NCI-H748 treated with DMSO at 0.1 percent for 48 hours (cell line): ENCODE results near the gene NCR2.
"Not testable (repeated sequence)": the region's sequence is repeated elsewhere in the genome, so short reads cannot be mapped to it uniquely, and the experiment has no call there.

ENCODE experiments used
- DNase-seq: peaks from one replicate; lab custom pipeline; 2025; lab: John Stamatoyannopoulos, UW

NCR2 gene, protein sequence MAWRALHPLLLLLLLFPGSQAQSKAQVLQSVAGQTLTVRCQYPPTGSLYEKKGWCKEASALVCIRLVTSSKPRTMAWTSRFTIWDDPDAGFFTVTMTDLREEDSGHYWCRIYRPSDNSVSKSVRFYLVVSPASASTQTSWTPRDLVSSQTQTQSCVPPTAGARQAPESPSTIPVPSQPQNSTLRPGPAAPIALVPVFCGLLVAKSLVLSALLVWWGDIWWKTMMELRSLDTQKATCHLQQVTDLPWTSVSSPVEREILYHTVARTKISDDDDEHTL

DNA sequence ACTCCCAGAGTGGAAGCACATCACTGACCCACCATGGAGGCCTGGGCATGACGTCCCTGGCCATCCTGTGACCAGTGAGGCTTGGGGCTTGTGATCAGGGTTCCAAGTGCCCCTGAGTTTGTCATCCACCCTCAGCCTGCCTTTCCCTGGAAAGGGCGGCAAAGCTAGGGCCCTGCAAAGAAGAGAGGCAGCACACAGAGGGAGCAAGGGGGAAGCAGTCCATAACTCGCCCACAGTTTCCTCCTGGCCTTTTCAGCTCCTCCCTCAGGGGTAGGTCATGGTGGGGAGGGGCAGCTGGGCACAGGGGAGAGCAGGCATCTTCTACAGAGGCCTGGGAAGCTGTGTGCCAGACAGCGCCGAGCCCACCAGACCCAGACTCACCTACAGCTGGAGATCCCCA, at the start of gene NCR2:
Gene NCR2 (plus strand): TSS at position 313 of the 400 bp plus-strand sequence. CDS start 269 bp downstream, outside the sequence.
- no peak for DNase-seq

DNA sequence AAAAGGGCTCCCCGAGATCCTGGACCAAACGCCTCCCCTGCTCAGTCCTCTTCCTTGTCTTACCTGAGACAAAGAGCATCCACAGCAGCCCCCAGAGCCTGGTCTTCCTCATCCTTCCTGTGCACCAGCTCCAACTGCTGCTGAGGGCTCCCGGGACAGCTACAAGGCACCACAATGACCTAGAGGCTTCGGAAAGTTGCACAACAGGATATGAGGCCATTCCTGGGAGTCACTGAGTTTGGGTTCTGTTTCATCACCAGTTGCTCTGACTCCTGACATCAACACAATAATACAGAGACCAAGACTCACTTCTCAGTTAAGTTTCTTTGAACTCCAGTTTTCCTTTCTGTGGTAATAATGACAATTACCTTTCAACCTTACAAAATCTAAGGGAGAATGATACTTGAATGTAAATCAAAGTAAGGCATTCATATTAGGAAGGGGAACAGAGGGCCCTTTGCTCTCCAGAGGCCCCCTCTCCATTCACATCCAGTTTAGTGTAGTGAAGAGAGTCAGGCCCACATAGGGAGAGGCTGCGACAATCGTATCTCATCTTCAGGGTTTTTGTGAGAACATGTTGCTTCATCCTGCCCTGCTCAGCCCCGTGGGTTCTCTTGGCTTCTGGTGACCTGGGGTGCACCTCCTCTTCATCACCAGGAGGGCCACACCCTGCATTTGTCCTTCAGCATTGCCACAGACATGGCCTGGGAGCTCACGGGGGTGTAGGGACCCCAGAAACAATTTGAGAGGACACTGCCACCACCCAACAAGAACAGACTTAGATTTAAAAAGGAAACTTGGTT, 48.7 kb upstream of the NCR2 start, which contains the start of gene TREM1:
Gene TREM1 (minus strand): TSS at position 139 of the 803 bp plus-strand sequence. CDS start 27 bp downstream, at position 112.
- no peak for DNase-seq

DNA sequence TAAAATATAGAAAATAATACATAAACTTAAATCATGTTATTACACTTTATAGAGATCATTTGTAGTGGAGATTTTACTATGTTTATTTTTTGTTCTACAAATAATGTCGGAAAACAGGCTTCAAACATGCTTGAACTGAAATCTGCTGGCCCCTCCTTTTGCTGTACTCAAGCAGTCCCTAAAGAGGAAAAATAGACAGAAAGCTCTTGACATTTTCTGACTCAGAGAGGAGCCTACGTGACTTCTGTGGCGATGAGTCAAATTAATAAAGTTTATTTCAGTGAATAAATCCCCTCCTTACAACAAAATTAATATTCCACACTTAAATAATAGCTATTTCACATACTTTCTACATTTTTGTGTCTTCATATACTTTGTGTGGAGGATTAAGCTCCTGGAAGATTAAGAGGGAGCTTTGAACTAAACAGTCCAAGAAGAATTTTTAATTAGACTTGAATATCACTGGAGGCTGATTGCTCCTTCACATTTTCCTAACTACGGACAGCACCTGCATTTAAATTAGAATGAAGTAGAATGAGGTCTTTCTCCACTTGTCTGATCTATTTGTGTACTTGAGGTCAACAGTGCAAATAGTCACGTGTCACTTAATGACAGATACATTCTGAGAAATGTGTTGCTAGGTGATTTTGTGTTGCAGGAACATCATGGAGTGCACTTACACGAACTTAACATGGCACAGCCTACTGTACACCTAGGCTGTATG, 47.2 kb upstream of the NCR2 start:
- DNase-seq = peak; percentile 98

DNA sequence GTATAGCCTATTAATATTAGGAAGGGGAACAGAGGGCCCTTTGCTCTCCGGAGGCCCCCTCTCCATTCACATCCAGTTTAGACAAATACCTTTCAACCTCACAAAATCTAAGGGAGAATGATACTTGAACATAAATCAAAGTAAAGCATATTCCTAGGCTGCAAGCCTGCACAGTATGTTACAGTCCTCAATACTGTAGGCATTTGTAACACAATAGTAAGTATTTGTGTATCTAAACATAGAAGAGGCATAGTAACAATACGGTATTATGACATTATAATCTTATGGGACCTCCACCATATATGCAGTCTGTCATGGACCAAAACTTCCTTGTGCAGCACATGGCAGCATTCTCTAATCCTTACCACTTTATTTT, 46.7 kb upstream of the NCR2 start:
- DNase-seq = no peak

DNA sequence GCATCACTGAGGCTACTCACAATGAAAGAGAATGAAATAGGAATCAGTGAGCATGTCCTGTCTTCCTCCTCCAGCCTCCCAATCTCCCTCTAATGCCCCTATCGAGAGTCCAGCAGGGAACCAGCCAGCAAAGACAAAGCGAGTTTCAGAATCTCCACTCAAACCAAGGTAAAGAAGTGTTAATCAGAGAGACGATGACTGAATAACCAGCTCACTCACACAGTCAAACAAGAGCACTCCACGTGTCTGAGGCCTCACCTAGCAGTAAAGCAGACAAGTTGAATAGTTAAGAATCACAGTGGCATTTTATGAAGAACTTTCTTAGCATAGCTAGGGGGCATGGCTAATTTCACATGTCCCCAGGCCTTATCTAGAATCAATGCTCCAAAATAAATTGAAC, 45.6 kb upstream of the NCR2 start:
- DNase-seq = no peak

DNA sequence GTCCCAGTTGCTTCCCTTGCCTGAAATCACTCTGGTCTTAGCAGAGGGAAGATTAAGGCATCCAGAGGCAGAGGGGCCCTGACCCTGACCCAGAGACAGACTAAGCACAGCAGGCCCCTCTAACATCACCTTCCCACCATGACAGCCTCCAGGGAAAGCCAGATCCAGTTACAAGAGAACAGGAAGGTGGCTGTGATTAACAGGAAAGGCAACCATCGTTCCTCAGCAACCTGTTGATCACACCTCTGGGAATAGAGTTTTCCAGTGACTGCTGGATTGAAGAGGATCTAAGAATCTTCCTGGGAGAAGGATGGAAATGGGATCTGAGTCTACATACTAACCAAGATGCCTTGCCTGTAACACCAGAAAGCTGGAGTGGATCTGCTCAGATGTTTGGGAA, 43.7 kb upstream of the NCR2 start:
- no peak for DNase-seq

DNA sequence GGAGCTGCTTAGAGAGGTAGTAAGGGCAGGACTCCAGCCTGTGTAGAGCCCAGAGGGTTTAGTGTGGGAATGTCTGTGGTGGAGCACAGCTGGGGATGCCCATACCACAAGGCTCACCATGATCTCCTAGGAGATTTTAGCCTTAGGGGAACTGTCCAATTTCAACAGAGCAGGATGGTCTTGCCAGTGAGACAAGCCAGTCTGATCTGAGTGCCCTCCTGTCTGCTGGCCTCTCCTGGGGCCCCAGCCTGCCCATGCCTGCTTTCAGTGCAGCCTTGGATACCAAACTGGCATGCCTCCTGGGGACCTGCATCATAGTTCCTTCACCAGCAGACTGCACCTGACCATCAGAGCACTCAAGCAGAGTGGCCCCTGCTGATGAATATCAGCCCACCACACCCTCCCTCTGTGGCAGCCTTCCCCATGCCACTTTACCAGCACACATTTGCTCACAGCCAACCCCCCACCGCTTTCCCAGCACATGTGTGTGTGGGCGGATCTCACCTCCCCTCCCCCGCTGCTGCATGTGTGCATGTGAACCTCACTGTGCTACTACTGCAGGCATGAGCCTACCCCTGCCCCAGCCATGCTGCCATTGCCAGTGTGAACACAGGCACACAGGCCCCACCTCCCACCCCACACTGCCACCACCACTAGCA, 41.1 kb upstream of the NCR2 start:
- DNase-seq = no peak

DNA sequence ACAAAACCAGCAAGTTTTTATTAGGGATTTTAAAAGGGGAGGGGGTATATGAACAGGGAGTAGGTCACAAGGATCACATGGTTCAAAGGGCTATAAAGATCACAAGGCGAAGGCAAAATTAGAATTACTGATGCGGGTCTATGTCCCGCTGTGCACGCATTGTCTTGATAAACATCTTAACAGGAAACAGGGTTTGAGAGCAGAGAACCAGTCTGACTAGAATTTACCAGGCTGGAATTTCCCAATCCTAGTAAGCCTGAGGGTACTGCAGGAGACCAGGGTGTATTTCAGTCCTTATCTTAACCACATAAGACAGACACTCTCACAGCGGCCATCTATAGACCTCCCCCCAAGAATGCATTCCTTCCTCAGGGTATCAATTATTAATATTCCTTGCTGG, 38.2 kb upstream of the NCR2 start:
- DNase-seq = not testable (repeated sequence)

DNA sequence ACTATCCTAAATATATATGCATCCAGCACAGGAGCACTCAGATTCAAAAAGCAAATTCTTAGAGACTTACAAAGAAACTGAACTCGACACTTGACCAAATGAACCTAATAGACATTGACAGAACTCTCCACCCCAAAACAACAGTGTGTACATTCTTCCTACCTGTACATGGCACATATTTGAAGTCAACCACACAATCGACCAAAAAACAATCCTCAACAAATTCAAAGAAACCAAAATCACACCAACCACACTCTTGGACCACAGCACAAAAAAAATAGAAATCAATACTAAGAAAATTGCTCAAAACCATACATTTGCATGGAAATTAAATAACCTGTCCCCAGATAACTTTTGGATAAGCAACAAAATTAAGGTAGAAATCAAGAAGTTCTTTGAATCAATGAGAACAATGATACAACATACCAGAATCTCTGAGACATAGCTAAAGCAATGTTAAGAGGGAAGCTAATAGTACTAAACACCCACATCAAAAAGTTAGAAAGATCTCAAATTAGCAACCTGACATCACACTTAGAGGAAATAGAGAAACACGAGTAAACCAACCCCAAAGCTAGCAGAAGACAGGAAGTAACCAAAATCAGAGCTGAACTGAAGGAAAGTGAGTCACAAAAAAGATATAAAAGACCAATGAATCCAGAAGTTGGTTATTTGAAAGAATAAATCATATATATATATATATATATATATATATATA, 36.5 kb upstream of the NCR2 start:
- no peak for DNase-seq

DNA sequence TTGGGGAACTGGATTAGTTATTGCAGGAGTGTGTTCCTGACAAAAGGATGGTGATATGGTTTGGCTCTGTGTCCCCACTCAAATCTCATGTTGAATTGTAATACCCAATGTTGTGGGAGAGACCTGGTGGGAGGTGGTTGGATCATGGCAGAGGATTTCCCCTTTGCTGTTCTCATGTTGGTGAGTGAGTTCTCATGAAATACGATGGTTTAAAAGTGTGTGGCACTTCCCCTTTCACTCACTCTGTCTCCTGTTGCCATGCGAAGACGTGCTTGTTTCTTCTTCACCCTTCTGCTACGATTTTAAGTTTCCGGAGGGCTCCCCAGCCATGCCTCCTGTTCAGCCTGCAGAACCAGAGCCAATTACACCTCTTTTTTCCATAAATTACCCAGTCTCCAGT, 32.8 kb upstream of the NCR2 start:
- no peak for DNase-seq

DNA sequence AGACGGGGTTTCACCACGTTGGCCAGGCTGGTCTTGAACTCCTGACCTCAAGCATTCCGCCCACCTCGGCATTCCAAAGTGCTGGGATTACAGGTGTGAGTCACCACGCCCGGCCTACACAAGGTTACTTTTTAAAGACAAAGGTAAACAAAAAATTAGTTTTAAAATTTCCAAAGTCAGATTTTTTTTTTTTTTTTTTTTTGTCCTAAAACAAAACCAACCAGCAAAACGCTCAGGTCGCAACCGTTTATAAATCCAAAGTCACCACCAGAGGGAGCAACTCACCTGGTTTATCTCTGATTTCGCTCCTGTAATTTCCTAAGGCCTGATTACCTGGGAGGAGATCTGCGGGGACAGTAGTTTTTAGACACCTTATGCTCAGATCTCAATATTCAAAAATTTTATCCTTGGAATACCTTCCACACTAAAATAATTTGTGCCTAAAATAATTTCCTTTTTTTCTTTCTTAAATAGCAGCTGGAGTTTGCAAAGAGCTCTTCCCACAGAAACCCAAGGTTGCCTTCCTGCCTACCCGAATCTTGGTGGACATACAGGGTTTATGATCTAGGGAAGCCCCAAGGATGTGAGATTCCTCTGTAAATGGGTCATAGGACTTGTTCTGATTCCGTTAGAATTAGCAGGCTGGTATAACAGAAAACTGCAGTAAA, 29.1 kb upstream of the NCR2 start:
- peak; percentile 77 for DNase-seq

DNA sequence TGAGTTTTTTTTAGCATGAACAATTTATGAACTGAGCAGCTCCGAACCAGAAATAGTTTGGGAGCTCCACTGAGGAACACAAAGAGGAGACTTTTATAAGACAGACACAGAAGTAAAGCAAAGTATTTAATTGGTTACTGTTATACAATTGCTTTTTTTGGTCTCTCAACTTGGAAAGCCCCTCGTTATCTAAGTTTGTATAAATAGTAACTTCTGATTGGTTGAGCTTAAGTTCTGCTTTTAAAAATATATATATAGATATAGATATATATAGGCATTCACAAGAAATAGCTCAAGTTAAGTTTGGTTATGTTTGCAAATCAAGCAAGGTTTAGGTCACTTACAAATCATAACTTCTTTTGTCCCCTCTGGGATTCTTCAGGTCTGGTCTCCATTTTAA, 20.2 kb upstream of the NCR2 start:
- no peak for DNase-seq

DNA sequence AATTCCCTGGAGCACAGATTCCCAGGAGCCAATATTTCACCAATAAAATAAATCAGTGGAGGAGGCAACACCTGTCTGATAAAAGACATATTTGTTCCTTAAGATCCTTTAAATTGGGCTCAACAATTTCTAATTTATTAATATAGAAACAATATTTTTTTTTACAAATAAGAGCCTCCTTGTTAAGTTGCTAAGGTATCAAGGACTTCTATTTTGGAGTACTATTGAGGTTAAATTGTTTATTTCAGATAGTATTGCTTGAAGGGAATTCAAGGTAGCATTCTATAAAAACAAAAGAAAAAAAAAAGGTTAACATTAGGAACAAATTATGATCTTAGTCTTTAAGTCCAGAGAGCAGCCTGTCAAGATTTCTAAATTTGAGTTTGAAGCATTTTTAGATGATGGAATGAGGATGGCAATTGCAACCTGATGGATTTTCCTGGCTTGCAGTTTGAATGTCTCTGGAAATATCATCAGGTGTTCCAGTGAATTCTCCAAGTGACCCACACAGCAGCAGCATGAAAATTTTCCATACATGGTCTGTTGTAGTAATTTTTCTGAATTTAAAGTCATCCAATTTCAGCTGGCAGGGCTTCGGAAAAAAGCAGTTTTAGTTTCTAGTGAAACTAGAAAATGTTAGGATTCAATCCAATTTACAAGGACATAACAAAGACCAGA, 19.3 kb upstream of the NCR2 start:
- DNase-seq = no peak

DNA sequence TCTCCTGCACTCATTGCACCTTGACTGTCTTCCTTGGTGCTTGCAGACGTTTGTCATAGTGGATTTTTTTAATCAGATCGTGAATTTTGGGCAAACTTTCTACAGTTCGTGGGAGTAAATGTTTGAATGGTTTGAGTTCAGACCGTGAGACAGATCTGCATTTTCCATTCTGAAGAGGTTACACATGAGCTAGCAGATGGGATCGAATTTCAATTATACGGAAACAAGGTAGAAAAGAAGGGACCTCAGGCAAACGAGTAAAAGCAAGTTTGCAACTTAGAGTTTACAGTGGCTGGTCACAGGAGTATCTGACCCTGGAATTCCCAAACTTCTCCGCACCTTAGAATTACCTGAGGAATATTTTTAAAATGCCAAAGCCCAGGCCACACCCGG, 17.2 kb upstream of the NCR2 start:
- DNase-seq = peak; percentile 70

DNA sequence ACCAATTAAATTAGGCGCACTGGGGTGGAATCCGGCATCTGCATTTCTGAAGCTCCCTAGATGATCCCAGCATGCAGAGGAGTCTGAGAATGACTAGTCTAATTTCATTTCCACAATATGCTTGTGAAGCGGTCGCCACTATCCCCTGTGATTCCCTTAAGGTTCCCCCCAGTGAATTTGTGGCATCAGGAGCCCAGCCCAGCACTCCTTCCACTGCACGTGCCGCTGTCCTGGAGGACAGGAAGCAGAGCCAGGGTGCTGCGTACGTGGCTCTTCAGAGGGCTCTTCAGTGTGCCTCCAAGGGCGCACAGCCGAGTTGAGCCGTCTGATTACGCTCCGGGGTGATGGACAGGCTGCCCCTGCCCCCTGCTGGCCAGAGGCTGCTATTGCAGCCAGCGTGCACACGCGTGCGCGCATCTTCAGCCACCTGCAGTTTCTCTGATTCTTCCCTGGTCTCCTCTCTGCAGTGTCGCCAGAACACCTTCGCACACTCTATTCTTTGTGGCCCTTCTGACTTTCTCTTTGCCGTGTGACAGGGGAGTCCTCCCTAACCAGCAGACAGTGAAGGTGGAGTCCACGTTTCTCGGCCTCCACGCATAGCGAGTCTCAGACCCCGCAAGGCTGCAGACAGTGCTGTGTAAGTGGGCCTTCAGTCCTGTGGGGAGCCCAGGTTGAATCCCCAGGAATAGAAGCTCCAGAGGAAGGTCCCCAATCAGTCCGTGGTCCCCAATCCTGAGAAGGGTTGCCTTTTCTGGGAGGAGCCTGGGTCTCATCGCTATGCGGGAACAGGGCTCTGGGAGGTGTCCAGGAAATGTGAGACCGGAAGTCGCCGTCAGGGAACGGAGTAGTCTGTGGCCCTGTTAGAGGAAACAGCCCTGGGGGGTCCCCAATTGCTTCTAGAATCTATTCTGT, 16.5 kb upstream of the NCR2 start:
- peak; percentile 88 for DNase-seq

DNA sequence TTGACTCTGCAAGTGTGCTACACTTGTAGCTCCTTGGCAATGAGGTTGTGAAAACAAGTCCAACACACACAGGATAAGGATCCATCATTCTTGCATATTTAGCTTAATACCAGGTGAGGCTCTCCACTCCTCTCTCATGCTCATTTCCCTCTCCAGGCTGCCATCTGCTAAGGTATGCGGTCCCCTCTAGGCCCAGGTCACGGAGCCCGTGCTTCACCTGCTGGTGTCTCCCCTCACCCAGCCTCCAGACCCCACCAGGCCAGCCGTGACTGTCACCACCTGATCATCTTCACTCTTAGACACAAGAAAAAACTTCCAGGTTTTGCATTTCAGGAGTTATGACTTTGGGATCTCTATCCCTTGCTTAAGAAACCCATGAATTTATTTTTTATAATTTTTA, 14.2 kb upstream of the NCR2 start:
- no peak for DNase-seq

DNA sequence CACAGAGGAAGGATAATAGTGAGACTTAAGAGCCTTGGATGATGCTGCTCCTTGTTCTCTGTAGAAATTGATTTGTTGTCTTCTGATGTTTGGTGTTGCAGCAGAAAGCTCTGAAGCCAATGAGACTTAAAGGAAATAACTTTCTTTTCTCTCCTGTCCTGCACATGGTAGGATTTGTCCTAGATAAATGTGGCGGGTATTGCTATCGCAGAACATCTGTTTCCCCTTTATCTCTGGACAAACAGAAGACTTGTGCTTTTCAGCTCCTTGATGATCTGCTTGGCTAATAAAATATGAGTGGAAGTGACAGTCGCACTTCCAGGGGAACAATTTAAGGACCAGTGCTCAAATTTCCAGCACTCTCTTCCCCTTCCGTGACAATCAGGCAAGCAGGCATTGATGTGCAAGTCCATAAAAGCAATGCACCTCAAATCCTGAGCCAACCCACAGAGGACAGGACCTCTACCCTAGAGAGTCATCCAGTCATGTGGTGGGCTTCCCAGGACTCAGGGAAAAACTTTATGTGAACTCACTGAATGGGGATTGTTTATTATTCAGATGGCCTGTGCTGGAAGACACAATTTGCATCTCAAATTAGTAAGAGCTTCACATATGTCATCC, 9.9 kb upstream of the NCR2 start:
- DNase-seq = no peak

DNA sequence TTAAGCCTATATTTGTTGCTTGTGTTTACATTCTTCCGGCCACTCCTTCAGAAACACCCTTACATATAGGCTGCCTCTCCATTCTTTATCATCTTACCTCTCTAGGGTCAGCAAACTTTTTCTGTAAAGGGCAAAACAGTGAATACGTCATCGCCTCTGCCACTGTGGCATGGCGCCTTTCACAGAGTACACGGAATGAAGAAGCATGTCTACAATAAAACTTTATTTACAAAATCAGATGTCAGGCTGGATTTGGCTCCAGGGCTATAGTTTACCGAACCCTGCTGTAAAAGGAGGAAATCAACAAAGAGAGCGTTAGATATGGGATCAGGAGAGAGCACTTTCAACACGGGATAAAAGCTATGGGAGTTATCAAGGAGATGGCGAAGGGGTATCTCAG, 9.3 kb upstream of the NCR2 start:
- peak; percentile 18 for DNase-seq

DNA sequence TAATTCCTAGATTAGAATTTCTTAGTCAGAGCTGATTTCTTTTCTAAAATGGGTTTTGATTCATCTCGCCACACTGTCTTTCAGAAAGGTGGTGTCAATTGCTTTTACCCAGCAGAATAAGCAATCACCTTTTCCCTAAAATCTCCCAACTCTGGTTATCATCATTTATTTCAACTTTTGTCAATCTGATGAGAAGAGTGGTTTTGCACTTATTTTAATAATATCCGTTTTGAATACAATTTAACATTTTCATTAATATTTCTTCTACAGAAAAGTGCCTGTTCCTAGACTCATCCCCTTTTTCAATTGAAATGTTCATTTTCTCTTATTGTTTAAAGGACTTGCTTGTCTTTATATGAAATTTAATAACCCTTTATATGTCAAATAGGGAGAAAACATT, 8.2 kb upstream of the NCR2 start:
- no peak for DNase-seq
